ENCODE results near the gene AUTS2.

AUTS2 gene

GRCh38 chr7:70466725-70467364 is 868.6 kb downstream of the AUTS2 start:
- Histone ChIP-seq H3K4me1 (ENCODE audit: control insufficient read depth in 2 of 2, insufficient read depth in 2 of 2, low read length in 2 of 2) (peaks cover 5 to 7% of the 10 kb centered on the region in 2 donors), H3K9ac (ENCODE audit: low read depth in 1 of 2, low read length in 2 of 2) (no peak overlapping the region), H3K4me3 (ENCODE audit: low read length in 2 of 2) (no peak overlapping the region), H3K36me3 (ENCODE audit: control insufficient read depth in 2 of 2, insufficient read depth in 2 of 2, low read length in 2 of 2) (no peaks in the 10 kb centered on the region), H3K9me3 (ENCODE audit: control insufficient read depth in 2 of 2, low read length in 2 of 2) (no peaks in the 10 kb centered on the region), H3K27me3 (ENCODE audit: control insufficient read depth in 2 of 2, insufficient read depth in 2 of 2, low read length in 2 of 2) (no peaks in the 10 kb centered on the region), H3K27ac (ENCODE audit: low read depth in 2 of 2, low read length in 2 of 2) (peak overlapping the region in 1 of 2 donors; percentile 6)

GRCh38 chr7:70470746-70471145 is 872.5 kb downstream of the AUTS2 start:
- no peaks in the 10 kb centered on the region for H3K9me3 ChIP-seq (ENCODE audit: control insufficient read depth in 2 of 2, low read length in 2 of 2)
- H3K4me1 ChIP-seq (ENCODE audit: control insufficient read depth in 2 of 2, insufficient read depth in 2 of 2, low read length in 2 of 2) = peaks cover 0 to 7% of the 10 kb centered on the region in 2 donors

GRCh38 chr7:70472601-70473237 is 874.4 kb downstream of the AUTS2 start:
- no peak overlapping the region for H3K27ac ChIP-seq (ENCODE audit: low read depth in 2 of 2, low read length in 2 of 2)
- no peaks in the 10 kb centered on the region for H3K9me3 ChIP-seq (ENCODE audit: control insufficient read depth in 2 of 2, low read length in 2 of 2)
- no peak overlapping the region for H3K4me3 ChIP-seq (ENCODE audit: low read length in 2 of 2)
- H3K9ac ChIP-seq (ENCODE audit: low read depth in 1 of 2, low read length in 2 of 2) = no peak overlapping the region
- no peaks in the 10 kb centered on the region for H3K27me3 ChIP-seq (ENCODE audit: control insufficient read depth in 2 of 2, insufficient read depth in 2 of 2, low read length in 2 of 2)
- no peaks in the 10 kb centered on the region for H3K36me3 ChIP-seq (ENCODE audit: control insufficient read depth in 2 of 2, insufficient read depth in 2 of 2, low read length in 2 of 2)
- no peaks in the 10 kb centered on the region for H3K4me1 ChIP-seq (ENCODE audit: control insufficient read depth in 2 of 2, insufficient read depth in 2 of 2, low read length in 2 of 2)

More at GRCh38 chr7:70470746-70471145, 872.5 kb downstream of the AUTS2 start:
- Histone ChIP-seq H3K27me3 (ENCODE audit: control insufficient read depth in 2 of 2, insufficient read depth in 2 of 2, low read length in 2 of 2) (no peaks in the 10 kb centered on the region), H3K4me3 (ENCODE audit: low read length in 2 of 2) (no peak overlapping the region), H3K9ac (ENCODE audit: low read depth in 1 of 2, low read length in 2 of 2) (no peak overlapping the region), H3K36me3 (ENCODE audit: control insufficient read depth in 2 of 2, insufficient read depth in 2 of 2, low read length in 2 of 2) (no peaks in the 10 kb centered on the region), H3K27ac (ENCODE audit: low read depth in 2 of 2, low read length in 2 of 2) (no peak overlapping the region)

DNA sequence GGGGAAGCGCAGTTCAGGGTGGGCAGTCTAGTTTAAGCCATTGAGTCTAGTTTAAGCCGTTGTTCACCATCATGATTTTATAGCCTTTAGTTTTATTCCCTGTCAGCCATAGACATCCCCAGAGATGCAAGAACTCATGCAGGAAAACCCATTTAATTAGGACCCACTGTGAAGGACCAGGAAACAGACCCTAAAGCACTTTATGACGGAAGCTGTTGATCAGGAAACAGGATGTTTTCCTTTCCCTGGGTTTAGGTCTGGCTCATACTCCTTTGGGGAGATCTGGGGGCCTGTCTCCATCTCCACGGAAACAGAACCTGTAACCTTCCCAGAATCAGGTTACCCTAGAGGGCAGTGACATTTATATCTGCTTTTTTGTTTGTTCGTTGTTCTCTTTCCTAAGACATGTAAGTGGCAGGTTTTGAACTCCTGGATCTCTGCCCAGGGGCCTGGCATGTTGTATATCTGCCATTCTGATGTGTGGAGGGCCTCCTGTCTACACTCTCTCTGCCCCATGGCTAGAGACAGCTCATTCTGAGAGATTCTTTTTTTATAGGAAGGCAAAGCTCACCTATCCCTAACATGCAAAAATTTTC is 876.5 kb downstream of the AUTS2 start:
- no peaks in the 10 kb centered on the region for H3K27me3 ChIP-seq (ENCODE audit: control insufficient read depth in 2 of 2, insufficient read depth in 2 of 2, low read length in 2 of 2)
- no peak overlapping the region for H3K9ac ChIP-seq (ENCODE audit: low read depth in 1 of 2, low read length in 2 of 2)
- H3K9me3 ChIP-seq (ENCODE audit: control insufficient read depth in 2 of 2, low read length in 2 of 2) = no peaks in the 10 kb centered on the region
- H3K27ac ChIP-seq (ENCODE audit: low read depth in 2 of 2, low read length in 2 of 2) = no peak overlapping the region
- peaks cover 0 to 3% of the 10 kb centered on the region in 2 donors for H3K4me1 ChIP-seq (ENCODE audit: control insufficient read depth in 2 of 2, insufficient read depth in 2 of 2, low read length in 2 of 2)
- no peaks in the 10 kb centered on the region for H3K36me3 ChIP-seq (ENCODE audit: control insufficient read depth in 2 of 2, insufficient read depth in 2 of 2, low read length in 2 of 2)
- no peak overlapping the region for H3K4me3 ChIP-seq (ENCODE audit: low read length in 2 of 2)

GRCh38 chr7:70477036-70478010 is 879.0 kb downstream of the AUTS2 start:
- Histone ChIP-seq H3K9me3 (ENCODE audit: control insufficient read depth in 2 of 2, low read length in 2 of 2) (no peaks in the 10 kb centered on the region), H3K4me1 (ENCODE audit: control insufficient read depth in 2 of 2, insufficient read depth in 2 of 2, low read length in 2 of 2) (peaks cover 0 to 11% of the 10 kb centered on the region in 2 donors), H3K27me3 (ENCODE audit: control insufficient read depth in 2 of 2, insufficient read depth in 2 of 2, low read length in 2 of 2) (no peaks in the 10 kb centered on the region), H3K36me3 (ENCODE audit: control insufficient read depth in 2 of 2, insufficient read depth in 2 of 2, low read length in 2 of 2) (no peaks in the 10 kb centered on the region), H3K4me3 (ENCODE audit: low read length in 2 of 2) (no peak overlapping the region), H3K27ac (ENCODE audit: low read depth in 2 of 2, low read length in 2 of 2) (no peak overlapping the region), H3K9ac (ENCODE audit: low read depth in 1 of 2, low read length in 2 of 2) (no peak overlapping the region)

- H3K4me1 ChIP-seq (ENCODE audit: control insufficient read depth in 2 of 2, insufficient read depth in 2 of 2, low read length in 2 of 2) = peaks cover 0 to 11% of the 10 kb centered on the region in 2 donors
These were observed 881.1 kb downstream of the AUTS2 start for GRCh38 chr7:70479153-70480021.

DNA sequence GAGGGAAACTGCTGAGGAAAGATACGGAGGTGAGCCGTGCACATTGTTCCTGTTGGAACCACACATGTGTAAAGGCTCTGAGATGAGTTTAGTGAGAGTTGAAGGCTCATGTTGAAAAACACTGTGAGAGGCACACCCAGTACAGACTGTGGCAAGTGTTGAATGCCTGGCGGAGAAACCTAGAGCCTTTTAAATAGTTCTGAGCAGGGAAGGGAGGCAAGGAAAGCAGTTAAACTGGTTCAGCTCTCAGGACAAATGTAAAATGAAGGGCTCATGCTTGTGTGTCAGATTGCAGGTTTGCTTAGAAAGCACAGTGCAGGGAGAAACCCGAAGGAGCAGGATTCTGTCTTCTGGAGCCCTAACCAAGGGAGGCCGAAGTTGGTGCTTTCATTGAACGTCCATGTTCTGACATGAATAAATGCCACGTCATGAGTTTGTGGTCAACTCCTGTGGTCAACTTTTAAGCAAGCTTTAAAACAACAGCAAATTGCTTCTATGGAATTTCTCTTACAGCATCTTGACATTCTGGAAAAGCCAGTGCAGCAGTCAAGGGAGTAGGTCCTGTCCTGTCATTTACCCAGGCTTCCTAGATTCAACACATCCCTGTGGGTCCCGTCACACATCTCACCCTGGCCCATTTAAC is 882.8 kb downstream of the AUTS2 start:
- no peaks in the 10 kb centered on the region for H3K36me3 ChIP-seq (ENCODE audit: control insufficient read depth in 2 of 2, insufficient read depth in 2 of 2, low read length in 2 of 2)
- H3K9ac ChIP-seq (ENCODE audit: low read depth in 1 of 2, low read length in 2 of 2) = no peak overlapping the region
- no peaks in the 10 kb centered on the region for H3K27me3 ChIP-seq (ENCODE audit: control insufficient read depth in 2 of 2, insufficient read depth in 2 of 2, low read length in 2 of 2)
- no peak overlapping the region for H3K4me3 ChIP-seq (ENCODE audit: low read length in 2 of 2)
- H3K9me3 ChIP-seq (ENCODE audit: control insufficient read depth in 2 of 2, low read length in 2 of 2) = no peaks in the 10 kb centered on the region
- no peak overlapping the region for H3K27ac ChIP-seq (ENCODE audit: low read depth in 2 of 2, low read length in 2 of 2)
- H3K4me1 ChIP-seq (ENCODE audit: control insufficient read depth in 2 of 2, insufficient read depth in 2 of 2, low read length in 2 of 2) = peaks cover 0 to 11% of the 10 kb centered on the region in 2 donors

More at GRCh38 chr7:70479153-70480021, 881.1 kb downstream of the AUTS2 start:
- no peaks in the 10 kb centered on the region for H3K9me3 ChIP-seq (ENCODE audit: control insufficient read depth in 2 of 2, low read length in 2 of 2)
- no peak overlapping the region for H3K27ac ChIP-seq (ENCODE audit: low read depth in 2 of 2, low read length in 2 of 2)
- H3K27me3 ChIP-seq (ENCODE audit: control insufficient read depth in 2 of 2, insufficient read depth in 2 of 2, low read length in 2 of 2) = no peaks in the 10 kb centered on the region
- no peak overlapping the region for H3K9ac ChIP-seq (ENCODE audit: low read depth in 1 of 2, low read length in 2 of 2)
- H3K36me3 ChIP-seq (ENCODE audit: control insufficient read depth in 2 of 2, insufficient read depth in 2 of 2, low read length in 2 of 2) = no peaks in the 10 kb centered on the region
- no peak overlapping the region for H3K4me3 ChIP-seq (ENCODE audit: low read length in 2 of 2)

DNA sequence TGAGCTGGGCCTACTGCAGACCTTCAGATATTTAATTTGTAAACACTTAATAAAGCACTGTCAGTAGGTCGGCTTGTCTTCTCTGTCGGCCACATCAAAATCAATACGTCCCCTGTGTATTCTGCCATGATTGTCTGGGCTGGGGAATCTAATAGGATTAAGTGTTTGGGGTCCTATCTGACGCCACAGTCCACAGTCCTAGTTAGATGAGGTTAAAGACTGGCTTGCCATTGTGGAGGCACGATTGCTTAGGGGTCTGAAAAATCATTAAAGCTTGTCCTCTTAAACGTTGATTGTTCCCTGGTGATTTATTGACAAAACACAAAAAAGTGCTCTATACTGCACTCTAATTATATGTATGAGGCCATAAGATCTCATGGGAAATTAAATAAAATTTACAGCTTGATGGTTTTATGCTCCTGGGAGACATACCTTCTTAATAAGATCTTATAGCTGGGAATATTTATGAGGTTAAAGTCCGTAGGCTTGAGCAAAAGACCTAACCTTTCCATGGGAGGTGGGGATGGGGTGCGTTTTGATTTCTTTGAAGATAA is 883.4 kb downstream of the AUTS2 start:
- H3K4me3 ChIP-seq (ENCODE audit: low read length in 2 of 2) = no peak overlapping the region
- peaks cover 0 to 11% of the 10 kb centered on the region in 2 donors for H3K4me1 ChIP-seq (ENCODE audit: control insufficient read depth in 2 of 2, insufficient read depth in 2 of 2, low read length in 2 of 2)
- no peaks in the 10 kb centered on the region for H3K9me3 ChIP-seq (ENCODE audit: control insufficient read depth in 2 of 2, low read length in 2 of 2)
- no peak overlapping the region for H3K27ac ChIP-seq (ENCODE audit: low read depth in 2 of 2, low read length in 2 of 2)
- no peak overlapping the region for H3K9ac ChIP-seq (ENCODE audit: low read depth in 1 of 2, low read length in 2 of 2)
- H3K36me3 ChIP-seq (ENCODE audit: control insufficient read depth in 2 of 2, insufficient read depth in 2 of 2, low read length in 2 of 2) = no peaks in the 10 kb centered on the region
- H3K27me3 ChIP-seq (ENCODE audit: control insufficient read depth in 2 of 2, insufficient read depth in 2 of 2, low read length in 2 of 2) = no peaks in the 10 kb centered on the region

DNA sequence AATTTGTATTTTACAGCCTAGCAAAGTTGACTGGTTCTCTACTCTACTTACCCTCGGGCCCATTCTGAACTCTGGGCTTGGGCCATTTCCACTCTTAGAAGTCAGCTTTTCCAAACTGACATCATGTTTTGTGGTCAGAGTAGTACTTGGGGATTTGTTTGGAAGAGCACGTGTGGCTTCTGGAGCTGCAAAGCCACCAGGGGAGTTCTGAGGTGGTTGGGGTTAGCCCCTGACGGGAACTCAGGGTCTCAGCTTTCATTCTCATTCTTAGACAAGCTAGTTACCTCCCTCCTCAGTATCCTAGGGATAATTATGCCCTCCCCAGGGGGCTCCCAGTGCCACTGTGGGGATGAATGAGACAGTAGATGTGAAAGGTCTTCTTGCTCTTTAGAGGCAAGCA is 886.0 kb downstream of the AUTS2 start:
- no peaks in the 10 kb centered on the region for H3K9me3 ChIP-seq (ENCODE audit: control insufficient read depth in 2 of 2, low read length in 2 of 2)
- H3K27ac ChIP-seq (ENCODE audit: low read depth in 2 of 2, low read length in 2 of 2) = no peak overlapping the region
- no peaks in the 10 kb centered on the region for H3K27me3 ChIP-seq (ENCODE audit: control insufficient read depth in 2 of 2, insufficient read depth in 2 of 2, low read length in 2 of 2)
- H3K36me3 ChIP-seq (ENCODE audit: control insufficient read depth in 2 of 2, insufficient read depth in 2 of 2, low read length in 2 of 2) = no peaks in the 10 kb centered on the region
- no peak overlapping the region for H3K9ac ChIP-seq (ENCODE audit: low read depth in 1 of 2, low read length in 2 of 2)
- no peak overlapping the region for H3K4me3 ChIP-seq (ENCODE audit: low read length in 2 of 2)
- peaks cover 0 to 7% of the 10 kb centered on the region in 2 donors for H3K4me1 ChIP-seq (ENCODE audit: control insufficient read depth in 2 of 2, insufficient read depth in 2 of 2, low read length in 2 of 2)

Data from mucosa of rectum (tissue), 2 donors.